NCI-H460 (cell line): ENCODE data around the gene ISLR2. TPM values are rescaled to one million over a fixed set of nuclear protein-coding genes. Genes with fewer than 3 reads are reported as not detected.

Experiments used
- DNase-seq: peaks from one replicate; pipeline ENCODE4 v3.0.0-alpha.2; 2016; ENCODE audit warnings: low read depth; ENCODE audit errors: extremely low read depth
- small RNA-seq, 2 experiments: library from RNA; depleted of rRNA; stranded (forward); fragments of <200 nt; gene quantifications; one replicate each; pipeline ENCODE3, GENCODE V24; 2014
- total RNA-seq: library from RNA; depleted of rRNA; stranded (reverse); fragments of >200 nt; shearing (Covaris generic); gene quantifications from 2 replicates; pipeline ENCODE4 v1.2.3, GENCODE V29; 2014; rRNA removed

ISLR2 gene
- total RNA-seq, 1 experiment from 2014 or later: not detected

- no peak for DNase-seq
Observed at GRCh38 chr15:74175271-74176191, 45.1 kb downstream of the ISLR2 start.

DNA sequence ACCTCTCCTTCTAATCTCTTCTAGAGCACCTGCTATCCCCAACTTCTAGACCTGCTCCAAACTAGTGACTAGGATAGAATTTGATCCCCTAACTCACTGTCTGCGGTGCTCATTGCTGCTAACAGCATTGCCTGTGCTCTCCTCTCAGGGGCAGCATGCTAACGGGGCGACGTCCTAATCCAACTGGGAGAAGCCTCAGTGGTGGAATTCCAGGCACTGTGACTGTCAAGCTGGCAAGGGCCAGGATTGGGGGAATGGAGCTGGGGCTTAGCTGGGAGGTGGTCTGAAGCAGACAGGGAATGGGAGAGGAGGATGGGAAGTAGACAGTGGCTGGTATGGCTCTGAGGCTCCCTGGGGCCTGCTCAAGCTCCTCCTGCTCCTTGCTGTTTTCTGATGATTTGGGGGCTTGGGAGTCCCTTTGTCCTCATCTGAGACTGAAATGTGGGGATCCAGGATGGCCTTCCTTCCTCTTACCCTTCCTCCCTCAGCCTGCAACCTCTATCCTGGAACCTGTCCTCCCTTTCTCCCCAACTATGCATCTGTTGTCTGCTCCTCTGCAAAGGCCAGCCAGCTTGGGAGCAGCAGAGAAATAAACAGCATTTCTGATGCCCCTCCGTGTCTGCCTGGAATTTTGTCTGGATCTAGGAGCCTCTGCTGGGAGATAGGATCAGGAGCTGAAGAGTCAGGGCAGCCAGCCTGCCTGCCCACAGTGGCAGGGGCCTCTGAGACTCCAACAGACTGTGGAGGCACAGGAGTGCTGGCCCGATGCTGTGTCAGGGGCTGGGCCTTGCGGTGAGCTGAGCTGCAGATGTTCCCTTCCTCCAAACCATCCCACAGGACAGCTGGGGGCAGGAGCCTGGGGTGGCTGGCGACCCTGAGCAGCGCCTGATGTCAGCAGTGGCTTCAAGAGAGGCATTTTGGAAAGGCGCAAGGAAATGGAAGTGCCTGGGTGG lies 46.2 kb downstream of the ISLR2 start:
- no peak for DNase-seq

DNA sequence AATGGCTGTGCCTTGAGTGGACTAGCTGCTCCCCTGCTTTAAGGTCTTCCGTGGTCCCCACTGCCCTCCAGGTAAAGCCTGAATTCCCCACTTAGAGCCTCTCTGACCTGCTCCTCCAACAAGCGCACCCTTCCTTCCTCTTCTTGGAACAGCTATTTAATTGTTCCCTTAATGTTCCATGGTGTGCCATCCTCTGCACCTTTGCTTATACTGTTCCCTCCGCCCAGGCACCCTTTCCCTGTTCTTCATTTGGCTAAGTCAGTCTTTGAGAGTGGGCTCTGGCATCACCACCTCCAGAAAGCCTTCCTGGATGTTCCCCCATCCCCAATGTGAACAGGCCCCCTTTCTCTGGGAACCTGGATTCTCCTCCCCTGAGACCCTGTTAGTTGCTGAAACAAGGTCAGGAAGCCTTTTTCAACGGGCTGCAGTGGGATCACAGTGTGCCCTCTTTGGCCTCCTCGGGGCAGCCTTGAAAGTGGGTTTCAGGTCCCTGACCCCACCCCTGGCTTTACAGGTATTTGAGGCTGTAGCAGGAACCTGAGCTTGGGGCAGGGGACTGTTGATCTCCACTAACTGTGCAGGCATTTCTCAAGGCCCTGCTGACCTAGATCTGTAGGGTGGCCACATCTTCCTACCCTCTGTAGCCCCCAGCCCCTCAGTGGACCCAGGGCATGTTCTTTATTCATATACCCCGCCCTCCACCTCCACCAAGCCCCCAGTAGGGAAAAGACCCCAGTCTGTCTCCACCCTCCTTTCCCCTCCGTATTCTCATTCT lies 48.1 kb downstream of the ISLR2 start:
- DNase-seq: no peak

- DNase-seq: no peak
Observed at GRCh38 chr15:74179101-74179841, 48.9 kb downstream of the ISLR2 start.

- DNase-seq: no peak
Observed at GRCh38 chr15:74179983-74180880, 49.8 kb downstream of the ISLR2 start.

GRCh38 chr15:74180881-74181602 lies 50.7 kb downstream of the ISLR2 start:
- DNase-seq: no peak

DNA sequence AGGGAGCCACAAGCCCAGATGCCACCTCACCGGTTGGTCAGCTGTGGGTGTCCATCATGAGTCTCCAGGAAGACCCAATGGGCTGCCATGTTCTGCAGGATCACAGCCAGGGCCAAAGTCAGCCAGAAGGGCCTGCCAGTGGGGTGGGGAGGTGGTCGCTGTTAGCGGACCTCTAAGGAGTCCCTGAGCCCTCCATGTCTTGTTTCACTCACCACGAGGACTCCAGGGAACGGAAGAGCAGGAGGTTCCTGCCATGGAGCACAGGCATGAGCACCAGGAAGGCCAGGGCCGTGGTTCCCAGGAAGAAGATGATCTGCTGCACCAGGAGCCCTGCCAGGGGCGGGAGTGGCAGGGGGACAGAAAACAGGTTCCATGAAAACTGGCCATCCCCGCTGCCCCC lies 51.7 kb downstream of the ISLR2 start:
- DNase-seq: no peak

DNA sequence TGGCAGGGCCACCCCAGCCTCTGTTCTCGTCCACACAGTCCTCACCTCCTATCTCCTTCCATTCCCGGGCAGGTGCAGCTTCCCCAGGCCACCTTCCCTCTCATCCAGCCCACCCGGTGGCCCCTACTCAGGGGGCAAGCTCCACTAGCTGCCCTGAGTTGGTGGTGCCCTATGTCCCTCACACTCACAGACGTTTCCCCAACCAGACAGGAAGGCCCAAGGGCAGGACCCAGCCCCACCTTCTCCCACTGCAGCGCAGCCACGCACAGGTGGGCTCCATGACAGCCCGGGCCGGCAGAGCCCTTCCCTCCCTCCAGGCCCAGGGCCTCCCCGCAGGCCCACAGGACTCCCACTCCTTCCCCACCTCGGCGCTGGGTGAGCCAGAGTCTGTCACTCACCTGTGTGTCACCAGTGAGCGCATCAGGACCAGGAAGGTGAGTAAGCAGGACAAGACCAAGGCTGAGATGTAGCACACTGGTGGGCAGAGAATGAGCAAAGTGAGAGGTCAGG lies 54.3 kb downstream of the ISLR2 start:
- DNase-seq: no peak

GRCh38 chr15:74185710-74186348 lies 55.4 kb downstream of the ISLR2 start:
- DNase-seq: no peak

Small RNAs within 50 kb of the gene (small RNA-seq; reads per million reads assigned to genes)
- gene RF00017: 0 reads per million in 2 experiments

Other genes starting within 250 kb of the ISLR2 start
- 9.8 and 10.4 TPM in 2 replicates for gene LOXL1, start 204.1 kb upstream of the ISLR2 start, total RNA-seq
- gene STOML1, start 138.3 kb upstream of the ISLR2 start, total RNA-seq: 4.3 and 6.3 TPM in 2 replicates
- gene PML, start 135.9 kb upstream of the ISLR2 start, total RNA-seq: 9.6 and 10.1 TPM in 2 replicates
- not detected in 2 replicates for gene GOLGA6A, start 48.0 kb upstream of the ISLR2 start, total RNA-seq
- not detected in 2 replicates for gene ISLR, start 43.1 kb downstream of the ISLR2 start, total RNA-seq
- gene STRA6, start 72.2 kb downstream of the ISLR2 start, total RNA-seq: 0.17 and 0.29 TPM in 2 replicates
- 0.12 TPM in 1 of 2 replicates, not detected in the other for gene CCDC33, start 105.7 kb downstream of the ISLR2 start, total RNA-seq
- gene CYP11A1, start 237.1 kb downstream of the ISLR2 start, total RNA-seq: not detected in 2 replicates